ENCODE data around the gene PSME3.

GRCh38 chr17:42853004-42853403, 19.8 kb downstream of the PSME3 start:
- TF ChIP-seq CTCF (conservative IDR thresholded peaks at IDR 0.05 in 1 of 2, IDR thresholded peaks at IDR 0.05 in 1 of 2; ENCODE audit: extremely low read depth in 1 of 2, insufficient read depth in 1 of 2, low read depth in 1 of 2, low read length in 2 of 2), result no peak
- TF ChIP-seq EZH2 (IDR thresholded peaks at IDR 0.05; ENCODE audit: borderline replicate concordance, low read length), result no peak

Measured in mammary epithelial cell (primary cell).